Trophoblast cell (in vitro differentiated cells and primary cell): ENCODE results near the gene DPY19L2.
"Not testable (repeated sequence)": the region's sequence is repeated elsewhere in the genome, so short reads cannot be mapped to it uniquely, and the experiment has no call there.

Experiments
- DNase-seq, 2 donors: peaks; one replicate each; pipeline ENCODE4 v3.0.0-alpha.2; 2016
- H2AFZ ChIP-seq: 2 replicates; pipeline ENCODE4 v1.6.1; 2013; ENCODE audit warnings: low read length, moderate library complexity, mild to moderate bottlenecking; ENCODE audit not compliant: insufficient read depth, poor library complexity
- H2AK5ac ChIP-seq: 2 replicates; pipeline ENCODE4 v1.6.1; 2013; ENCODE audit warnings: mild to moderate bottlenecking, low read length
- H2BK120ac ChIP-seq: 2 replicates; pipeline ENCODE4 v1.6.1; 2013; ENCODE audit warnings: low read length, mild to moderate bottlenecking, moderate library complexity; ENCODE audit not compliant: insufficient read depth, poor library complexity
- H2BK12ac ChIP-seq: 2 replicates; pipeline ENCODE4 v1.6.1; 2013; ENCODE audit warnings: mild to moderate bottlenecking, low read length, moderate library complexity
- H2BK5ac ChIP-seq: 2 replicates; pipeline ENCODE4 v1.6.1; 2013; ENCODE audit warnings: low read length, low read depth, moderate library complexity, mild to moderate bottlenecking; ENCODE audit not compliant: poor library complexity
- H3K14ac ChIP-seq: 2 replicates; pipeline ENCODE4 v1.6.1; 2013; ENCODE audit warnings: mild to moderate bottlenecking, low read length
- H3K18ac ChIP-seq: 2 replicates; pipeline ENCODE4 v1.6.1; 2013; ENCODE audit warnings: mild to moderate bottlenecking, low read length
- H3K23ac ChIP-seq: 2 replicates; pipeline ENCODE4 v1.6.1; 2013; ENCODE audit warnings: low read length
- H3K27ac ChIP-seq: 2 replicates; pipeline ENCODE4 v1.5.1; 2013; ENCODE audit warnings: low read depth, mild to moderate bottlenecking, inconsistent platforms, low read length, moderate library complexity
- H3K27me3 ChIP-seq: 2 replicates; pipeline ENCODE4 v1.6.1; 2013; ENCODE audit warnings: inconsistent platforms, mild to moderate bottlenecking, low read length, moderate library complexity; ENCODE audit not compliant: insufficient read depth
- H3K36me3 ChIP-seq, 2 experiments: 1 replicate in 1 of 2; 2 replicates in 1 of 2; pipeline ENCODE4 v1.6.1; 2013; ENCODE audit warnings: low read length in 2 of 2, mild to moderate bottlenecking in 2 of 2, moderate library complexity in 1 of 2; ENCODE audit not compliant: insufficient read depth in 2 of 2, control insufficient read depth in 1 of 2
- H3K4ac ChIP-seq: 2 replicates; pipeline ENCODE4 v1.6.1; 2013; ENCODE audit warnings: low read depth, mild to moderate bottlenecking, low read length, moderate library complexity
- H3K4me1 ChIP-seq, 2 experiments: 1 replicate in 1 of 2; 2 replicates in 1 of 2; pipeline ENCODE4 v1.6.1; 2013; ENCODE audit warnings: low read length in 2 of 2, mild to moderate bottlenecking in 2 of 2, moderate library complexity in 1 of 2; ENCODE audit not compliant: insufficient read depth in 2 of 2, control insufficient read depth in 1 of 2
- H3K4me2 ChIP-seq: 2 replicates; pipeline ENCODE4 v1.6.1; 2013; ENCODE audit warnings: inconsistent platforms, mild to moderate bottlenecking, low read length, moderate library complexity
- H3K4me3 ChIP-seq: 2 replicates; pipeline ENCODE4 v1.5.1; 2013; ENCODE audit warnings: mild to moderate bottlenecking, low read depth, low read length, inconsistent platforms
- H3K79me1 ChIP-seq: one replicate; pipeline ENCODE4 v1.6.1; 2013; ENCODE audit warnings: low read length
- H3K79me2 ChIP-seq: 2 replicates; pipeline ENCODE4 v1.6.1; 2013; ENCODE audit warnings: low read length, mild to moderate bottlenecking; ENCODE audit not compliant: control insufficient read depth, insufficient read depth, poor library complexity
- H3K9ac ChIP-seq: 2 replicates; pipeline ENCODE4 v1.6.1; 2013; ENCODE audit warnings: mild to moderate bottlenecking, low read length
- H3K9me3 ChIP-seq: 2 replicates; pipeline ENCODE4 v1.6.1; 2013; ENCODE audit warnings: low read depth, mild to moderate bottlenecking, control low read depth, inconsistent platforms, low read length; ENCODE audit not compliant: insufficient read depth
- H4K12ac ChIP-seq: 2 replicates; pipeline ENCODE4 v1.6.1; 2013; ENCODE audit warnings: low read depth, mild to moderate bottlenecking, low read length, moderate library complexity
- H4K8ac ChIP-seq: 2 replicates; pipeline ENCODE4 v1.6.1; 2013; ENCODE audit warnings: low read depth, mild to moderate bottlenecking, low read length, moderate library complexity
- H4K91ac ChIP-seq: one replicate; pipeline ENCODE4 v1.6.1; 2013; ENCODE audit warnings: low read depth, mild to moderate bottlenecking, low read length, moderate library complexity
- WGBS: extraction: QIAGEN DNeasy Blood & Tissue Kit; methylation state at CpG from one replicate; pipeline ENCODE4 v1.1.7; 2013; ENCODE audit warnings: missing lambda C conversion rate; ENCODE audit not compliant: insufficient read length, insufficient coverage; ENCODE audit errors: extremely low coverage; 5-methylcytosine and 5-hydroxymethylcytosine counted together

Gene DPY19L2

DNA sequence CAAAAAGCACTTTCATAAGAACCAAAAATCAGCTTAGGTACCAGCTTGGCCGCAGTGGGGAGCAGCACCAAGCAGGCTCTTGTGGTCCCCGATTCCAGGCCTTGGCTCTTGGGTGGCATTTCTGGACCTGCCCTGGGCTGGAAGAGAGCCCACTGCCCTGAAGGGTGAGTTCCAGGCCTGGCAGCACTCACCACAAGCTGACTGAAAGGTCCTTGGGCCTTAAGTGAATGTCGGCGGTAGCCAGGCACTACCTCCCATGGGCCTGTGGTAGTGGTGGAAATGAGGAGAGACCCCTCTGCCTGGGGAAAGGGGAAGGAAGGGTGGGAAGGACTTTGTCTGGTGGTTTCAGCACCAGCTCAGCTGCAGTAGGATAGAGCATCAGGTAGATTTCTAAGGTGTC lies 96.3 kb downstream of the DPY19L2 start:
- H2BK120ac ChIP-seq, H2BK12ac ChIP-seq, H3K79me1 ChIP-seq, H4K12ac ChIP-seq, H2AK5ac ChIP-seq, H3K79me2 ChIP-seq, H3K18ac ChIP-seq, H3K9ac ChIP-seq, H3K27ac ChIP-seq, H3K4me3 ChIP-seq, H3K14ac ChIP-seq, H3K4me2 ChIP-seq, H4K8ac ChIP-seq, H3K27me3 ChIP-seq, H3K36me3 ChIP-seq, H3K23ac ChIP-seq, H4K91ac ChIP-seq, H2AFZ ChIP-seq, DNase-seq, H3K4me1 ChIP-seq, H3K9me3 ChIP-seq, H3K4ac ChIP-seq, H2BK5ac ChIP-seq: not testable (repeated sequence)
- no CpG with 5 or more reads among the region's 4 CpGs for WGBS

DNA sequence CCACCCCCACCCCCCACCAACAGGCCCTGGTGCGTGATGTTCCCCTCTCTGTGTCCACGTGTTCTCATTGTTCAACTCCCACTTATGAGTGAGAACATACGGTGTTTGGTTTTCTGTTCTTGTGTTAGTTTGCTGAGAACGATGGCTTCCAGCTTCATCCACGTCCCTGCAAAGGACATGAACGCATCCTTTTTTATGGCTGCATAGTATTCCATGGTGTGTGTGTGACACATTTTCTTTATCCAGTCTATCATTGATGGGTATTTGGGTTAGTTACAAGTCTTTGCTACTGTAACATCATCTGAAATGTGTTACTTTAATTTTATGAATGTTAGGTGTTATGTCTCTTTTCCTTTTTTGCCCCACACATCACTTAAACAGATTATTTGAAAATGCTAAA lies 109.8 kb downstream of the DPY19L2 start:
- no CpG with 5 or more reads among the region's 6 CpGs for whole genome bisulfite sequencing
- not testable (repeated sequence) for DNase-seq, H3K23ac ChIP-seq, H4K91ac ChIP-seq, H3K4me3 ChIP-seq, H3K4ac ChIP-seq, H3K14ac ChIP-seq, H3K9me3 ChIP-seq, H3K36me3 ChIP-seq, H3K4me2 ChIP-seq, H3K79me1 ChIP-seq, H3K27me3 ChIP-seq, H3K4me1 ChIP-seq, H4K12ac ChIP-seq, H2AFZ ChIP-seq, H3K27ac ChIP-seq, H4K8ac ChIP-seq, H2BK12ac ChIP-seq, H2BK120ac ChIP-seq, H3K79me2 ChIP-seq, H2BK5ac ChIP-seq, H3K18ac ChIP-seq, H2AK5ac ChIP-seq, H3K9ac ChIP-seq

DNA sequence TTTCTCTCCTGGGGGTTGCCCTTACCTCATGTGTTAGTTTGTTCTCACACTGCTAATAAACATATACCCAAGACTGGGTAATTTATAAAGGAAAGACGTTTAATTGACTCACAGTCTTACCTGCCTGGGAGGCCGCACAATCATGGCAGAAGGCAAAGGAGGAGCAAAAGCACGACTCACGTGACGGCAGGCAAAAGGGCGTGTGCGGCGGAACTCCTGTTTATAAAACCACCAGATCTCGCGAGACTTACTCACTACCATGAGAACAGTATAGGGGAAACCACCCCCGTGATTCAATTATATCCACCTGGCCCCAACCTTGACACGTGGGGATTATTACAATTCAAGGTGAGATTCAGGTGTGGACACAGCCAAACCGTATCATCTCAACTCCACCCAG lies 116.9 kb downstream of the DPY19L2 start:
- not testable (repeated sequence) for H3K9ac ChIP-seq, H2AK5ac ChIP-seq, H3K4me2 ChIP-seq, H4K91ac ChIP-seq, H3K18ac ChIP-seq, H4K8ac ChIP-seq, H3K23ac ChIP-seq, H2BK12ac ChIP-seq, H3K27ac ChIP-seq, H3K4me3 ChIP-seq, H2AFZ ChIP-seq, H3K36me3 ChIP-seq, H2BK5ac ChIP-seq, H4K12ac ChIP-seq, H2BK120ac ChIP-seq, H3K4me1 ChIP-seq, H3K14ac ChIP-seq, H3K79me2 ChIP-seq, H3K27me3 ChIP-seq, H3K9me3 ChIP-seq, DNase-seq, H3K79me1 ChIP-seq, H3K4ac ChIP-seq
- WGBS, result no CpG with 5 or more reads among the region's 13 CpGs

DNA sequence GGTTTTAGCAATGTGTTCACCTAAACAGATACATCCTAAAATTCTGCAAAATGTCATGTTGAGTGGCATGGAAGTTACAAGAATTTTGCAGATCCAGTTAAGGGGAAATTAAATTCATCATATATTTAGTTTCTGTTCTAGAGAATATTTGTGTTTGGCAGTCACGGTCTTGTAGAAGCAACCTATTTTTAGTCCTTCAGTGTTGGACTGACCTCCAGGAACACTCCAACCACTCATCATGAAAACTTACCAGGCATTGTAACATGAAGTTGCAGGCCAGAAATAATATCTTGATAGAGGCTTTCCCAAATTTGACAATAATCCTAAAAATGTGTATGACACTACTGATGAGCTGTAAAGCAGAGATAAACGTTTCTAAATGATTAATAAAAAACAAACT lies 119.3 kb downstream of the DPY19L2 start:
- not testable (repeated sequence) for H3K4me2 ChIP-seq, H3K4me1 ChIP-seq, H2BK120ac ChIP-seq, H3K4me3 ChIP-seq, H4K8ac ChIP-seq, H3K36me3 ChIP-seq, DNase-seq, H3K79me1 ChIP-seq, H4K12ac ChIP-seq, H3K23ac ChIP-seq, H3K27me3 ChIP-seq, H2BK12ac ChIP-seq, H3K27ac ChIP-seq, H3K79me2 ChIP-seq, H3K18ac ChIP-seq, H2AFZ ChIP-seq, H3K4ac ChIP-seq, H4K91ac ChIP-seq, H3K9me3 ChIP-seq, H3K14ac ChIP-seq, H3K9ac ChIP-seq, H2AK5ac ChIP-seq, H2BK5ac ChIP-seq
- no CpG with 5 or more reads among the region's 2 CpGs for WGBS
